K562 (cell line): ENCODE results near the gene GPR15. TPM values are rescaled to one million over a fixed set of nuclear protein-coding genes. Genes with fewer than 3 reads are reported as not detected.

Source experiments
- ATAC-seq: fragments of 200-7000 bp; cut with Tn5 transposase; 3 replicates; pipeline ENCODE4 v1.9.1; 2020; ENCODE audit warnings: moderate library complexity
- BruUV-seq: library from RNA; stranded (reverse); fragments of 400-500 nt; replicated peaks from 2 replicates; lab custom pipeline; 2021; lab: Mats Ljungman, UMichigan
- CTCF ChIA-PET: fragments of 300-600 bp; formaldehyde crosslinking; extraction: SDS; loops from one replicate; lab custom pipeline; 2021; ENCODE audit warnings: low intra/inter-chr PET ratio; lab: Yijun Ruan, JAX
- POLR2A ChIA-PET: fragments of 300-600, 350-650 bp; sonication (Branson Sonifier 250); formaldehyde crosslinking; extraction: SDS; loops from one replicate; lab custom pipeline; 2021; ENCODE audit warnings: antibody characterized with exemption, inconsistent platforms; lab: Yijun Ruan, JAX
- DNase-seq, 4 experiments: peaks; one replicate each; pipeline versions ENCODE4 v3.0.0 to v3.0.0-alpha.2; 2011 to 2018; ENCODE audit warnings: low spot score in 3 of 4, mixed read lengths in 3 of 4; ENCODE audit errors: extremely low read depth in 1 of 4
- FAIRE-seq: peaks from 2 replicates; lab custom pipeline; 2011; peaks lifted over from hg19 to GRCh38; lab: Jason Lieb, UNC
- H2AFZ ChIP-seq: 2 replicates; pipeline ENCODE4 v1.6.0; 2011; ENCODE audit warnings: low read depth, low read length, control low read depth, inconsistent platforms
- H3K27ac ChIP-seq: fragments of 200-600 bp; 3 replicates; pipeline ENCODE4 v1.8.0; 2011; ENCODE audit warnings: low read depth, mild to moderate bottlenecking, control low read depth, inconsistent platforms, low read length, moderate library complexity, mixed read lengths; ENCODE audit errors: extremely low read depth
- H3K27me3 ChIP-seq, 2 experiments: fragments of 300-600 bp in 1 of 2; 2 replicates in 1 of 2; 3 replicates in 1 of 2; pipeline versions ENCODE4 v1.6.0 to v1.8.0; 2011; ENCODE audit warnings: inconsistent platforms in 2 of 2, low read length in 2 of 2, mild to moderate bottlenecking in 1 of 2, mixed read lengths in 1 of 2, moderate library complexity in 1 of 2; ENCODE audit not compliant: control insufficient read depth in 2 of 2, insufficient read depth in 2 of 2
- H3K36me3 ChIP-seq: fragments of 300-600 bp; 3 replicates; pipeline ENCODE4 v1.8.0; 2011; ENCODE audit warnings: mild to moderate bottlenecking, low read length, inconsistent platforms; ENCODE audit not compliant: control insufficient read depth, insufficient read depth
- H3K4me1 ChIP-seq, 2 experiments: fragments of 200-600 bp in 1 of 2; replicated peaks in 1 of 2; 2 replicates in 1 of 2; 3 replicates in 1 of 2; pipeline versions ENCODE4 v1.5.1 to v1.8.0; 2011; ENCODE audit warnings: inconsistent platforms in 2 of 2, low read length in 2 of 2, mild to moderate bottlenecking in 1 of 2, mixed read lengths in 1 of 2, moderate library complexity in 1 of 2; ENCODE audit not compliant: control insufficient read depth in 2 of 2, insufficient read depth in 2 of 2
- H3K4me2 ChIP-seq: 2 replicates; pipeline ENCODE4 v1.6.1; 2011; ENCODE audit warnings: low read length, control low read depth, inconsistent platforms, mixed read lengths; ENCODE audit not compliant: insufficient read depth
- H3K4me3 ChIP-seq: fragments of 200-600 bp; sonication (generic), shearing (Covaris generic); 2 replicates; pipeline ENCODE4 v1.5.1; 2016; ENCODE audit warnings: control low read depth, inconsistent platforms
- H3K79me2 ChIP-seq: fragments of 200-600 bp; 3 replicates; pipeline ENCODE4 v1.8.0; 2011; ENCODE audit warnings: low read length, inconsistent platforms; ENCODE audit not compliant: control insufficient read depth, insufficient read depth
- H3K9ac ChIP-seq, 2 experiments: 2 replicates each; pipeline versions ENCODE4 v1.6.0 to v1.6.1; 2011; ENCODE audit warnings: low read depth in 2 of 2, low read length in 2 of 2, control low read depth in 1 of 2, inconsistent platforms in 1 of 2, mild to moderate bottlenecking in 1 of 2, mixed read lengths in 1 of 2; ENCODE audit not compliant: insufficient read depth in 1 of 2
- H3K9me1 ChIP-seq: one replicate; pipeline ENCODE4 v1.6.0; 2011; ENCODE audit warnings: inconsistent platforms, mild to moderate bottlenecking, low read length, moderate library complexity; ENCODE audit not compliant: control insufficient read depth, insufficient read depth
- H3K9me3 ChIP-seq: replicated peaks from 2 replicates; pipeline ENCODE4 v1.5.1; 2011; ENCODE audit warnings: low read depth, low read length, inconsistent platforms; ENCODE audit not compliant: control insufficient read depth, insufficient read depth
- H4K20me1 ChIP-seq: replicated peaks from 2 replicates; pipeline ENCODE4 v1.6.1; 2011; ENCODE audit warnings: low read length, inconsistent platforms, mixed read lengths; ENCODE audit not compliant: control insufficient read depth, insufficient read depth
- CREM ChIP-seq: IDR thresholded peaks from 2 replicates; pipeline ENCODE4 v1.6.1; 2014; ENCODE audit warnings: antibody characterized with exemption, low read depth
- E2F3 ChIP-seq: fragments of 250-450 bp; sonication (Bioruptor Pico); IDR thresholded peaks from 2 replicates; pipeline ENCODE4 v1.4.0; 2020; ENCODE audit warnings: mild to moderate bottlenecking
- ETV6 ChIP-seq, 3 experiments: fragments of 150-350 bp in 1 of 3; sonication (generic) in 1 of 3; formaldehyde crosslinking in 1 of 3; IDR thresholded peaks; 2 replicates each; pipeline versions ENCODE4 v1.6.1 to v1.8.0; 2014 to 2022; ENCODE audit warnings: borderline replicate concordance in 2 of 3, low read depth in 2 of 3, antibody characterized with exemption in 1 of 3, low read length in 1 of 3, mild to moderate bottlenecking in 1 of 3, missing genetic modification reagents in 1 of 3
- HLTF ChIP-seq: fragments of 450-650 bp; IDR thresholded peaks from 2 replicates; pipeline ENCODE4 v1.6.1; 2016
- KDM5B ChIP-seq: fragments of 200-600 bp; sonication (generic); IDR thresholded peaks from 2 replicates; pipeline ENCODE4 v1.6.1; 2012; ENCODE audit warnings: low read depth, mild to moderate bottlenecking, moderate library complexity, low read length, control low read depth, inconsistent platforms; ENCODE audit not compliant: insufficient replicate concordance
- NFIC ChIP-seq: fragments of 450-650 bp; IDR thresholded peaks from 2 replicates; pipeline ENCODE4 v1.6.1; 2017; ENCODE audit warnings: mild to moderate bottlenecking, inconsistent platforms
- NUFIP1 ChIP-seq: fragments of 450-650 bp; IDR thresholded peaks from 2 replicates; pipeline ENCODE4 v1.6.1; 2018; ENCODE audit not compliant: partially characterized antibody
- RNF2 ChIP-seq: sonication (generic); IDR thresholded peaks from 2 replicates; pipeline ENCODE4 v1.6.1; 2016
- TAL1 ChIP-seq: fragments of 450-650 bp; IDR thresholded peaks from 2 replicates; pipeline ENCODE4 v1.6.1; 2016; ENCODE audit warnings: mild to moderate bottlenecking
- YBX1 ChIP-seq: fragments of 450-650 bp; IDR thresholded peaks from 2 replicates; pipeline ENCODE4 v1.7.1; 2016; ENCODE audit warnings: mild to moderate bottlenecking
- ZBTB7A ChIP-seq: IDR thresholded peaks from 2 replicates; pipeline ENCODE4 v1.6.1; 2011; ENCODE audit warnings: low read depth, mild to moderate bottlenecking, low read length, moderate library complexity, borderline replicate concordance; ENCODE audit not compliant: control insufficient read depth
- ZNF384 ChIP-seq: IDR thresholded peaks from 2 replicates; pipeline ENCODE4 v1.6.1; 2012; ENCODE audit warnings: low read depth, low read length, improper control_type of control experiment
- WGBS: fragments of 100-300 bp; shearing (Covaris generic); methylation state at CpG from one replicate; pipeline ENCODE4 v1.1.6; 2016; ENCODE audit warnings: low coverage, mixed read lengths; ENCODE audit not compliant: insufficient coverage; ENCODE audit errors: missing lambda C conversion rate; 5-methylcytosine and 5-hydroxymethylcytosine counted together
- in situ Hi-C: fragments of 300-500 bp; cut with MboI; formaldehyde crosslinking; loops from 4 replicates; pipeline ENCODE4 v1.15.0; 2018; ENCODE audit warnings: inconsistent platforms, mixed read lengths
- intact Hi-C: fragments of 100-400 bp; cut with micrococcal nuclease; formaldehyde crosslinking; loops from 2 replicates; pipeline ENCODE4 v1.14.2; 2022
- polyA plus RNA-seq, 8 experiments: library from polyadenylated mRNA; depleted of rRNA in 4 of 8; stranded (reverse) in 5 of 8; unstranded in 3 of 8; fragments of >200 nt; fragmentation: Nextera tagmentation in 2 of 8; fragmentation: Illumina TruSeq in 1 of 8; extraction: Ambion mirVana in 2 of 8; extraction: Trizol in 1 of 8; gene quantifications; 2 replicates each; pipeline versions ENCODE4 v1.2.1 to v1.2.3, GENCODE V29; 2011 to 2014; ENCODE audit warnings: inconsistent platforms in 1 of 8, missing spikeins in 1 of 8
- total RNA-seq, 7 experiments: library from RNA; depleted of rRNA in 6 of 7; stranded (reverse); fragments of >200 nt in 6 of 7; fragmentation: Illumina TruSeq in 2 of 7; extraction: Trizol in 2 of 7; gene quantifications; 2 replicates each; pipeline versions ENCODE4 v1.2.1 to v1.2.3, GENCODE V29; 2011 to 2021; ENCODE audit warnings: low replicate concordance in 1 of 7
- TF ChIP-seq, protein P1 (sequence below): fragments of 250-450 bp; sonication (Bioruptor Pico); IDR thresholded peaks from 2 replicates; pipeline ENCODE4 v1.5.0; 2022; ENCODE audit warnings: mild to moderate bottlenecking
- TF ChIP-seq, protein P2 (sequence below): fragments of 250-450 bp; sonication (Bioruptor Pico); IDR thresholded peaks from 2 replicates; pipeline ENCODE4 v1.8.0; 2022; ENCODE audit warnings: moderate library complexity, mild to moderate bottlenecking, inconsistent platforms
- TF ChIP-seq, protein P3 (sequence below): sonication (generic); formaldehyde crosslinking; IDR thresholded peaks from 2 replicates; pipeline ENCODE4 v1.8.0; 2022; ENCODE audit warnings: mild to moderate bottlenecking, missing genetic modification reagents, borderline replicate concordance

The GPR15 gene
- total and polyA plus RNA-seq, 9 of the 15 experiments (the other 6 are each of a cell fraction or from before 2014, with no cell fraction given), result 0.13 TPM; not detected in 8

DNA sequence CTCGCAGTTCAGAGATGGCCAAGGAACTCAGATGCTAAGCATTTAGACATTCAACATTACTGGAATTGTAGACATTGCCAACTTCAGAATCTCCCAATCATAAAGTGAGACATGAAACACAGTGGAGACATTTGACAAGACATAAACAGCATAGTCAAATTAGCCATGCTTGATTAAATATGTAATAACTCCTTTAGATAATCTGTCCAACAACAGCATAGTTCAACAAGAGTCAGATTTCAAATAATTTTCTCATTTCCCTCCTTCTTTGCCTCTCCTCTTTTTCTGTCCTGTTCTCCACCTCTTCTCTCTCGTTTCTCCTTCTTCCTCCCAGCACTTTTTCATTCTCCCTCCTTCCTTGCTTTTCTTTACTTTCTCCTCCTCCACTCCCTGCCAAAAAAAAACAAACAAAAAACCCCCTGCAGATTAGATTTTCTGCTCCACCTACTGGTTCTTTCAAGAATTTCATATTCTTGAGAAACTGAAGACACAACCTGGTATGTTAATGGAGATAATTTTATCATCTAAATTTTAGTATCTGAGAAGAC is 41.5 kb downstream of the GPR15 start (continued):
- TF ChIP-seq ZNF384, result 0 out of 2 replicates have a peak, but pooled peaks have one; percentile 32
- 0 out of 2 replicates have a peak, but pooled peaks have one; percentile 32 for TF ChIP-seq HLTF
- TF ChIP-seq NFIC, result peak; percentile 22; the same call in 1 of the 2 replicates
- no peak for TF ChIP-seq NUFIP1

DNA sequence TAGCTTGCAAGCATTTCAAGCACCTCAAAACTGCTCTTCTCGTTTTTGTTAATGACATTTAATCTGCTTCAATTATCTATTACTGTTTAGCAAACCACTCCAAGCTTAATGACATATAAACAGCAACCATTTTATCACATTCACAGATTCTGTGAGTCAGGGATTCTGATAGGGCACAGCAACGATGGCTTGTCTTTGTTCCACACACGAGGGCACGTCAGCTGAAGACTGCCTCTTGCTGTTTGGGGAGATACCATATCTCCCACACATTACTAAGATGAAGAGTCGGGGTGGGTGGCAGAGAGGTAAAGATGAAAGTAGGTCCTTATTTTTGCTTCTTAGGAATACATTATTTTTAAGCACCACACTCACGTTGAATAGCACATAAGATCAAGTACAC is 42.4 kb downstream of the GPR15 start:
- FAIRE-seq, result peak; percentile 59
- Histone ChIP-seq H3K36me3 (peaks cover 25% of the 10 kb centered on the region; the same call in 2 of the 3 replicates), H3K9ac (no peak overlapping the region), H2AFZ (no peak overlapping the region), H4K20me1 (0 out of 2 replicates have a peak, but pooled peaks cover 3% of the 10 kb centered on the region), H3K4me3 (no peak overlapping the region), H3K9me3 (no peaks in the 10 kb centered on the region), H3K4me2 (no peak overlapping the region), H3K27ac (no peak overlapping the region), H3K79me2 (no peaks in the 10 kb centered on the region), H3K4me1 (peaks cover 6 to 8% of the 10 kb centered on the region in 2 experiments; a peak in 4 of 5 replicates), H3K27me3 (no peaks in the 10 kb centered on the region), H3K9me1 (no peaks in the 10 kb centered on the region)
- peak; percentile 42; the same call in 2 of the 3 replicates for ATAC-seq
- no TSS peak for BruUV-seq
- intact Hi-C loops, result loop anchor here (10.0 kb wide), 1 partner anchor 229 kb away; no protein-coding TSS in a partner anchor
- ChIA-PET POLR2A (interaction anchor here (1.6 kb wide), 1 partner anchor 14 kb away, joined by 3 read pairs; no protein-coding TSS in a partner anchor), CTCF (no interaction called here)
- WGBS, result 4% methylated on average over 6 of the region's 6 CpGs
- in situ Hi-C loops, result no loop called here
- peak in 2 of 4 experiments; percentile 16 to 47 for DNase-seq
- TF ChIP-seq ZBTB7A, result no peak
- TF ChIP-seq RNF2, result no peak
- no peak for TF ChIP-seq E2F3 (CRISPR knock-in tag)
- TF ChIP-seq, protein P1, sequence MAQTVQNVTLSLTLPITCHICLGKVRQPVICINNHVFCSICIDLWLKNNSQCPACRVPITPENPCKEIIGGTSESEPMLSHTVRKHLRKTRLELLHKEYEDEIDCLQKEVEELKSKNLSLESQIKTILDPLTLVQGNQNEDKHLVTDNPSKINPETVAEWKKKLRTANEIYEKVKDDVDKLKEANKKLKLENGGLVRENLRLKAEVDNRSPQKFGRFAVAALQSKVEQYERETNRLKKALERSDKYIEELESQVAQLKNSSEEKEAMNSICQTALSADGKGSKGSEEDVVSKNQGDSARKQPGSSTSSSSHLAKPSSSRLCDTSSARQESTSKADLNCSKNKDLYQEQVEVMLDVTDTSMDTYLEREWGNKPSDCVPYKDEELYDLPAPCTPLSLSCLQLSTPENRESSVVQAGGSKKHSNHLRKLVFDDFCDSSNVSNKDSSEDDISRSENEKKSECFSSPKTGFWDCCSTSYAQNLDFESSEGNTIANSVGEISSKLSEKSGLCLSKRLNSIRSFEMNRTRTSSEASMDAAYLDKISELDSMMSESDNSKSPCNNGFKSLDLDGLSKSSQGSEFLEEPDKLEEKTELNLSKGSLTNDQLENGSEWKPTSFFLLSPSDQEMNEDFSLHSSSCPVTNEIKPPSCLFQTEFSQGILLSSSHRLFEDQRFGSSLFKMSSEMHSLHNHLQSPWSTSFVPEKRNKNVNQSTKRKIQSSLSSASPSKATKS (CRISPR knock-in tag), result no peak
- 0 out of 2 replicates have a peak, but pooled peaks have one; percentile 10 for TF ChIP-seq CREM
- TF ChIP-seq KDM5B, result no peak
- TF ChIP-seq ETV6 (IDR thresholded peaks at IDR 0.05; ENCODE audit: borderline replicate concordance in 1 of 2, low read depth in 2 of 2, low read length in 1 of 2), result no peak
- TF ChIP-seq ETV6 (CRISPR knock-in tag; IDR thresholded peaks at IDR 0.05; ENCODE audit: borderline replicate concordance), result no peak
- 0 out of 2 replicates have a peak, but pooled peaks have one; percentile 9 for TF ChIP-seq TAL1
- no peak for TF ChIP-seq YBX1
- TF ChIP-seq, protein P2, sequence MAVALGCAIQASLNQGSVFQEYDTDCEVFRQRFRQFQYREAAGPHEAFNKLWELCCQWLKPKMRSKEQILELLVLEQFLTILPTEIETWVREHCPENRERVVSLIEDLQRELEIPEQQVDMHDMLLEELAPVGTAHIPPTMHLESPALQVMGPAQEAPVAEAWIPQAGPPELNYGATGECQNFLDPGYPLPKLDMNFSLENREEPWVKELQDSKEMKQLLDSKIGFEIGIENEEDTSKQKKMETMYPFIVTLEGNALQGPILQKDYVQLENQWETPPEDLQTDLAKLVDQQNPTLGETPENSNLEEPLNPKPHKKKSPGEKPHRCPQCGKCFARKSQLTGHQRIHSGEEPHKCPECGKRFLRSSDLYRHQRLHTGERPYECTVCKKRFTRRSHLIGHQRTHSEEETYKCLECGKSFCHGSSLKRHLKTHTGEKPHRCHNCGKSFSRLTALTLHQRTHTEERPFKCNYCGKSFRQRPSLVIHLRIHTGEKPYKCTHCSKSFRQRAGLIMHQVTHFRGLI (CRISPR knock-in tag), result no peak
- TF ChIP-seq, protein P3, sequence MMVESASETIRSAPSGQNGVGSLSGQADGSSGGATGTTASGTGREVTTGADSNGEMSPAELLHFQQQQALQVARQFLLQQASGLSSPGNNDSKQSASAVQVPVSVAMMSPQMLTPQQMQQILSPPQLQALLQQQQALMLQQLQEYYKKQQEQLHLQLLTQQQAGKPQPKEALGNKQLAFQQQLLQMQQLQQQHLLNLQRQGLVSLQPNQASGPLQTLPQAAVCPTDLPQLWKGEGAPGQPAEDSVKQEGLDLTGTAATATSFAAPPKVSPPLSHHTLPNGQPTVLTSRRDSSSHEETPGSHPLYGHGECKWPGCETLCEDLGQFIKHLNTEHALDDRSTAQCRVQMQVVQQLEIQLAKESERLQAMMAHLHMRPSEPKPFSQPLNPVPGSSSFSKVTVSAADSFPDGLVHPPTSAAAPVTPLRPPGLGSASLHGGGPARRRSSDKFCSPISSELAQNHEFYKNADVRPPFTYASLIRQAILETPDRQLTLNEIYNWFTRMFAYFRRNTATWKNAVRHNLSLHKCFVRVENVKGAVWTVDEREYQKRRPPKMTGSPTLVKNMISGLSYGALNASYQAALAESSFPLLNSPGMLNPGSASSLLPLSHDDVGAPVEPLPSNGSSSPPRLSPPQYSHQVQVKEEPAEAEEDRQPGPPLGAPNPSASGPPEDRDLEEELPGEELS (CRISPR knock-in tag), result no peak
